HFF-Myc (cell line): Measurements from ENCODE around the gene NLK.
"Not testable (repeated sequence)": the region's sequence is repeated elsewhere in the genome, so short reads cannot be mapped to it uniquely, and the experiment has no call there.

Experiments
- DNase-seq: peaks from one replicate; pipeline ENCODE4 v3.0.0-alpha.2; 2011; ENCODE audit warnings: low read depth; ENCODE audit errors: extremely low read depth
- H3K4me3 ChIP-seq: replicated peaks from 2 replicates; pipeline ENCODE4 v1.5.1; 2011; ENCODE audit warnings: low read depth, mild to moderate bottlenecking, control low read depth, low read length
- CTCF ChIP-seq: IDR thresholded peaks from 2 replicates; pipeline ENCODE4 v1.5.1; 2012; ENCODE audit warnings: mild to moderate bottlenecking, low read depth, low read length, control low read depth; ENCODE audit errors: missing control alignments

The NLK gene

DNA sequence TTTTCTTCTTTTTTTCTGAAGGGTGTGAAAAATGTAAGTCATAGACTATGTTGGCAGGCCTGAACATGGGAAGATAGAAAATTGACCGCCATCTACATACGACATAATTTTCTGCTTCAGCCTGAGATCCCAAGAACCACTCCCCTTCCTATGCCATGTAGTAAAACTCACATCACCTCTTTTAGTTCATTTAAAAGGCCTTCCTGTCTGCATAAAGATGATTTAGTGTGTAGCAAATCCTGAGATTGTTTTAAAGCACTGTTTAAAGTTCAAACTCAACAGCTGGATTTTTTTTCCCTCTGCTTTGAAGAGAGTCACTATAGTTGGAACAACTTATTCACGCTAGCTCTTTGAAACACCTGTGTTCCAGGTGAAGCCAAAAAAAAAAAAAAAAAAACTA is 101.5 kb downstream of the NLK start:
- no peak for TF ChIP-seq CTCF
- no peak for DNase-seq
- H3K4me3 ChIP-seq, result no peak overlapping the region

- peak; percentile 7 for DNase-seq
- no peak for TF ChIP-seq CTCF
- no peak overlapping the region for H3K4me3 ChIP-seq
These were observed 102.9 kb downstream of the NLK start for GRCh38 chr17:28145348-28145747.

GRCh38 chr17:28147017-28147416 is 104.5 kb downstream of the NLK start:
- H3K4me3 ChIP-seq, result no peak overlapping the region
- DNase-seq, result no peak
- no peak for TF ChIP-seq CTCF

DNA sequence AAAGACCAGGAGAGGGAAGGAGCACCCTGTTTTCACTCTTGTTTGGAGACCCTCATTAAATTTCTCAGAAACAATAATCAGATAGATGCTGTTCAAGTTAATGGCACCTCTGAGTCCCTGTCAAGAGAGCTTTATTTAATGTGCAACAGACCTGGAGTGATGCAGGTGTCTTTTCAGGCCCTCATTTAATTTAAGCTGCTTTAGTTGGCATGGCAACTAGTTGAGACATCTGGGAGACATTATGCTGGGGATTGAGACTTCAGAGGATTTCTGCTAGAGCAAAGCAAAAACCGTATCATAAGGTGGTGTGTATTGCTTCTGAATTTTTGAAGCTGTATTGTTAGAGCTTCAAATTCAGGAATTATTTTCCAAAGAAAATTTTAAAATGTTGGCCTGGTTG is 108.5 kb downstream of the NLK start:
- no peak overlapping the region for H3K4me3 ChIP-seq
- no peak for TF ChIP-seq CTCF
- peak; percentile 20 for DNase-seq

DNA sequence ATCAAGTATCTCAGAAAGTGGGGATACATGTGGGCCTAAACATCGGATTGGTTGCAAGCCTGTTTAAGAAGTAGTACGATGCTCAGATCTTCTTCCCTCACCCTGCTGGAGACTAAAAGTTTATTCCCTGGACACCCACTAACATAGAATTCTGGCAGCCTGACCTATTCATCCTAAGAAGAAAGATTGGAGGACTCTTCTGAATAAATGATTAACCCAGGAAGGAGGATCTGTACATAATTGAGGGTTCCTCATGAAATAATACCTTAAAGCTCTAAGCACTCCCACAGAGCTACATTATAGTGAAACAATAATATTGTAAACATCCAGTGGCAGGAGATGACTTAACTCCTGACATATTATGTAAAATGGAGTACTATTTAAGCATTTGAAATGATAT is 111.7 kb downstream of the NLK start:
- DNase-seq, result no peak
- no peak overlapping the region for H3K4me3 ChIP-seq
- no peak for TF ChIP-seq CTCF

DNA sequence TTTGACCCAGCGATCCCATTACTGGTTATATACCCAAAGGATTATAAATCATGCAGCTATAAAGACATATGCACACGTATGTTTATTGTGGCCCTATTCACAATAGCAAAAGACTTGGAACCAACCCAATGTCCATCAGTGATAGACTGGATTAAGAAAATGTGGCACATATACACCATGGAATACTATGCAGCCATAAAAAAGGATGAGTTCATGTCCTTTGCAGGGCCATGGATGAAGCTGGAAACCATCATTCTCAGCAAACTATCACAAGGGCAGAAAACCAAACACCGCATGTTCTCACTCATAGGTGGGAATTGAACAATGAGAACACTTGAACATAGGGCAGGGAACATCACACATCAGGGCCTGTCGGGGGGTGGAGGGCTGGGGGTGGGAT is 112.9 kb downstream of the NLK start:
- DNase-seq, H3K4me3 ChIP-seq: not testable (repeated sequence)

- no peak for DNase-seq
- no peak for TF ChIP-seq CTCF
- no peak overlapping the region for H3K4me3 ChIP-seq
These were observed 116.5 kb downstream of the NLK start for GRCh38 chr17:28159004-28159403.
